Keratinocyte (primary cell): ENCODE data around the gene SERPINI1. TPM values are rescaled to one million over a fixed set of nuclear protein-coding genes. Genes with fewer than 3 reads are reported as not detected.

ENCODE experiments used
- DNase-seq: peaks from one replicate; pipeline ENCODE4 v3.0.0-alpha.2; 2011; ENCODE audit warnings: low read depth, missing footprints, low spot score
- FAIRE-seq: peaks from 2 replicates; lab custom pipeline; 2011; peaks lifted over from hg19 to GRCh38; lab: Jason Lieb, UNC
- H2AFZ ChIP-seq: 2 replicates; pipeline ENCODE4 v1.6.0; 2012; ENCODE audit warnings: low read length, control low read depth, inconsistent platforms; ENCODE audit not compliant: control insufficient read depth
- H3K27ac ChIP-seq: 2 replicates; pipeline ENCODE4 v1.5.1; 2011; ENCODE audit warnings: low read length; ENCODE audit not compliant: control insufficient read depth, insufficient read depth
- H3K27me3 ChIP-seq: 3 replicates; pipeline ENCODE4 v1.6.0; 2011; ENCODE audit warnings: low read length; ENCODE audit not compliant: control insufficient read depth, insufficient read depth; ENCODE audit errors: extremely low read depth
- H3K36me3 ChIP-seq, 2 experiments: 2 replicates in 1 of 2; 3 replicates in 1 of 2; pipeline ENCODE4 v1.5.1; 2011; ENCODE audit warnings: low read length in 2 of 2, mild to moderate bottlenecking in 1 of 2; ENCODE audit not compliant: control insufficient read depth in 2 of 2, insufficient read depth in 2 of 2; ENCODE audit errors: extremely low read depth in 1 of 2
- H3K4me1 ChIP-seq: 3 replicates; pipeline ENCODE4 v1.5.1; 2011; ENCODE audit warnings: low read length; ENCODE audit not compliant: control insufficient read depth, insufficient read depth; ENCODE audit errors: extremely low read depth
- H3K4me2 ChIP-seq: 3 replicates; pipeline ENCODE4 v1.6.0; 2011; ENCODE audit warnings: low read depth, low read length; ENCODE audit not compliant: control insufficient read depth, insufficient read depth; ENCODE audit errors: extremely low read depth
- H3K4me3 ChIP-seq, 3 experiments: fragments of 200-600 bp in 1 of 3; sonication (generic) in 1 of 3; 2 replicates in 2 of 3; 3 replicates in 1 of 3; pipeline ENCODE4 v1.5.1; 2011 to 2016; ENCODE audit warnings: low read length in 3 of 3, mild to moderate bottlenecking in 3 of 3, control low read depth in 2 of 3, inconsistent platforms in 1 of 3, low read depth in 1 of 3, mixed read lengths in 1 of 3, mixed run types in 1 of 3, moderate library complexity in 1 of 3; ENCODE audit not compliant: control insufficient read depth in 2 of 3, insufficient read depth in 2 of 3; ENCODE audit errors: extremely low read depth in 1 of 3
- H3K79me2 ChIP-seq: 2 replicates; pipeline ENCODE4 v1.6.0; 2012; ENCODE audit warnings: low read length; ENCODE audit not compliant: control insufficient read depth, insufficient read depth
- H3K9ac ChIP-seq: 3 replicates; pipeline ENCODE4 v1.6.0; 2011; ENCODE audit warnings: low read length; ENCODE audit not compliant: control insufficient read depth, insufficient read depth; ENCODE audit errors: extremely low read depth
- H3K9me1 ChIP-seq: 3 replicates; pipeline ENCODE4 v1.6.0; 2011; ENCODE audit warnings: low read length; ENCODE audit not compliant: control insufficient read depth, insufficient read depth; ENCODE audit errors: extremely low read depth
- H3K9me3 ChIP-seq: 2 replicates; pipeline ENCODE4 v1.5.1; 2012; ENCODE audit warnings: low read depth, low read length; ENCODE audit not compliant: control insufficient read depth
- H4K20me1 ChIP-seq: 3 replicates; pipeline ENCODE4 v1.6.0; 2011; ENCODE audit warnings: low read length; ENCODE audit not compliant: control insufficient read depth, insufficient read depth; ENCODE audit errors: extremely low read depth
- EZH2 ChIP-seq: IDR thresholded peaks from one replicate; pipeline ENCODE4 v1.6.1; 2012; ENCODE audit warnings: inconsistent platforms, mild to moderate bottlenecking, low read length, moderate library complexity
- dilution Hi-C: fragments of 300-500 bp; cut with MboI; formaldehyde crosslinking; loops from one replicate; pipeline ENCODE4 v1.7.0; 2020; ENCODE audit warnings: low sequenced_read_pairs; ENCODE audit not compliant: extremely low pct_ligation_motif_present
- polyA plus RNA-seq, 5 experiments: library from polyadenylated mRNA; depleted of rRNA in 3 of 5; stranded (reverse) in 3 of 5; stranded (forward) in 1 of 5; unstranded in 1 of 5; fragments of >200 nt; gene quantifications; 1 replicate in 1 of 5; 2 replicates in 3 of 5; 3 replicates in 1 of 5; pipeline versions ENCODE4 v1.2.1 to v1.2.3, GENCODE V29; 2011 to 2012; ENCODE audit warnings: missing spikeins in 2 of 5, low read depth in 1 of 5, low replicate concordance in 1 of 5
- TF ChIP-seq, protein P1 (sequence below), 3 experiments: IDR thresholded peaks in 1 of 3; conservative IDR thresholded peaks in 1 of 3; optimal IDR thresholded peaks in 1 of 3; 2 replicates in 2 of 3; 3 replicates in 1 of 3; pipeline versions ENCODE3 to v1.5.1; 2011; ENCODE audit warnings: low read length in 3 of 3, mild to moderate bottlenecking in 3 of 3, moderate library complexity in 2 of 3, control low read depth in 1 of 3, inconsistent platforms in 1 of 3; ENCODE audit not compliant: insufficient read depth in 2 of 3; ENCODE audit errors: extremely low read depth in 1 of 3

The SERPINI1 gene
- polyA plus RNA-seq, 1 donor (not counting 4 experiments of a cell fraction or from before 2014, with no cell fraction given), result 5.5 TPM

DNA sequence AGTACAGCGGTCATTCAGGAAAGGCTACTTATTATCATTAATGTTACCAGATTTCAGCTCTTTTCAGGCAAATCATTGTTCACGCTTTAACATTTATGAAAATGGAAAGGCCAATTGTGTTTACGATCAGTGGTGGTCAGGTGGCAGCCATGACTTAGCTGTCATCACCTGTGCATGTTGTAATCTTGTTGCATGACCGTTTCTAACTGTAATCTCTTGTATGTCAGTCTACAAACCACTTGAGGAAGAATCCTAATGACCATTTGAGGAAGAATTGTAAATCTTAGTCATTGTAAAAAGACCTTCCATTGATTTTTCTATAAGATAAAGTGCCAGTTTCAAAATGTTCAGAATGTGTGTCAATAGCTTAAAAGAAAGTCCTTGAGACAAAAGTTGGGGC, 100.4 kb downstream of the SERPINI1 start:
- H3K9ac ChIP-seq, result no peak overlapping the region
- FAIRE-seq, result no peak
- no peaks in the 10 kb centered on the region for H4K20me1 ChIP-seq
- H3K27me3 ChIP-seq, result no peaks in the 10 kb centered on the region
- H3K27ac ChIP-seq, result no peak overlapping the region
- H3K4me1 ChIP-seq, result no peaks in the 10 kb centered on the region
- H2AFZ ChIP-seq, result no peak overlapping the region
- no peaks in the 10 kb centered on the region for H3K79me2 ChIP-seq
- H3K4me2 ChIP-seq, result no peak overlapping the region
- H3K9me1 ChIP-seq, result no peaks in the 10 kb centered on the region
- H3K36me3 ChIP-seq, result no peaks in the 10 kb centered on the region
- DNase-seq, result no peak
- no peaks in the 10 kb centered on the region for H3K9me3 ChIP-seq
- no peak overlapping the region for H3K4me3 ChIP-seq
- dilution Hi-C loops, result no loop called here
- no peak for TF ChIP-seq EZH2
- TF ChIP-seq, protein P1, sequence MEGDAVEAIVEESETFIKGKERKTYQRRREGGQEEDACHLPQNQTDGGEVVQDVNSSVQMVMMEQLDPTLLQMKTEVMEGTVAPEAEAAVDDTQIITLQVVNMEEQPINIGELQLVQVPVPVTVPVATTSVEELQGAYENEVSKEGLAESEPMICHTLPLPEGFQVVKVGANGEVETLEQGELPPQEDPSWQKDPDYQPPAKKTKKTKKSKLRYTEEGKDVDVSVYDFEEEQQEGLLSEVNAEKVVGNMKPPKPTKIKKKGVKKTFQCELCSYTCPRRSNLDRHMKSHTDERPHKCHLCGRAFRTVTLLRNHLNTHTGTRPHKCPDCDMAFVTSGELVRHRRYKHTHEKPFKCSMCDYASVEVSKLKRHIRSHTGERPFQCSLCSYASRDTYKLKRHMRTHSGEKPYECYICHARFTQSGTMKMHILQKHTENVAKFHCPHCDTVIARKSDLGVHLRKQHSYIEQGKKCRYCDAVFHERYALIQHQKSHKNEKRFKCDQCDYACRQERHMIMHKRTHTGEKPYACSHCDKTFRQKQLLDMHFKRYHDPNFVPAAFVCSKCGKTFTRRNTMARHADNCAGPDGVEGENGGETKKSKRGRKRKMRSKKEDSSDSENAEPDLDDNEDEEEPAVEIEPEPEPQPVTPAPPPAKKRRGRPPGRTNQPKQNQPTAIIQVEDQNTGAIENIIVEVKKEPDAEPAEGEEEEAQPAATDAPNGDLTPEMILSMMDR (optimal IDR thresholded peaks at IDR 0.05 in 1 of 3, IDR thresholded peaks at IDR 0.05 in 1 of 3, conservative IDR thresholded peaks at IDR 0.05 in 1 of 3; ENCODE audit: extremely low read depth in 1 of 3, insufficient read depth in 2 of 3, low read length in 3 of 3), result no peak

DNA sequence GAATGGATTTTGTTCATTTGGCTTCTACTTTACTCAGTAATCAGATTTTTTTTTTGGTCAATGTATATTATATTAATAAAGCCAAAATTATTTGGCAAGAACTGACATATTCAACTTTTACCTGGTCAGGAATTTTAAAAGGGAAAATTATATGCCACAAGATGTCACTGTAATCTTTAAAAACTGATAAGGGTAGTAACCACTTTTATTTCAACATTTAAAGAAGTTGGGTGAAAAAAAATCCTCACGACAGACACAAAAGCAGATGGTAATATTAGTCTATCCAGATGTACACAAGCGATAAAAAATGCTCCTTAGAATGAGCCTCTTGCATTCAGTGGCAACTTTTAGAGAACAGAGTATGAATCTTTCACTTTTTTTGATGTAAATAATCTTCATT, 101.9 kb downstream of the SERPINI1 start:
- H4K20me1 ChIP-seq, result no peaks in the 10 kb centered on the region
- no peak overlapping the region for H3K27ac ChIP-seq
- dilution Hi-C loops, result no loop called here
- no peaks in the 10 kb centered on the region for H3K9me1 ChIP-seq
- no peak overlapping the region for H2AFZ ChIP-seq
- no peak for DNase-seq
- no peaks in the 10 kb centered on the region for H3K36me3 ChIP-seq
- H3K9me3 ChIP-seq, result no peaks in the 10 kb centered on the region
- TF ChIP-seq EZH2, result no peak
- TF ChIP-seq, protein P1 (optimal IDR thresholded peaks at IDR 0.05 in 1 of 3, IDR thresholded peaks at IDR 0.05 in 1 of 3, conservative IDR thresholded peaks at IDR 0.05 in 1 of 3; ENCODE audit: extremely low read depth in 1 of 3, insufficient read depth in 2 of 3, low read length in 3 of 3), result no peak
- FAIRE-seq, result no peak
- no peaks in the 10 kb centered on the region for H3K4me1 ChIP-seq
- no peak overlapping the region for H3K9ac ChIP-seq
- H3K4me2 ChIP-seq, result no peak overlapping the region
- no peaks in the 10 kb centered on the region for H3K27me3 ChIP-seq
- H3K4me3 ChIP-seq, result no peak overlapping the region
- no peaks in the 10 kb centered on the region for H3K79me2 ChIP-seq
